ENCODE data around the gene PEAR1. TPM values are rescaled to one million over a fixed set of nuclear protein-coding genes. Genes with fewer than 3 reads are reported as not detected.

PEAR1 gene
- total RNA-seq, 1 donor from 2014 or later, result 50.7 TPM

- no peak for TF ChIP-seq CTCF (IDR thresholded peaks at IDR 0.05; ENCODE audit: unreplicated experiment)
- no peak for DNase-seq (ENCODE audit: low spot score)
- H3K27ac Mint-ChIP-seq (ENCODE audit: unreplicated experiment), result no peak overlapping the region
- H3K4me1 Mint-ChIP-seq (ENCODE audit: unreplicated experiment), result peaks cover 10% of the 10 kb centered on the region
- H3K4me3 Mint-ChIP-seq (ENCODE audit: unreplicated experiment), result peak overlapping the region; percentile 48
- H3K27me3 Mint-ChIP-seq (ENCODE audit: unreplicated experiment), result peaks cover 10% of the 10 kb centered on the region
- H3K36me3 Mint-ChIP-seq (ENCODE audit: low read depth, unreplicated experiment), result peaks cover 60% of the 10 kb centered on the region
- H3K9me3 Mint-ChIP-seq (ENCODE audit: unreplicated experiment), result no peaks in the 10 kb centered on the region
Measured at GRCh38 chr1:156913809-156914387, 20.4 kb downstream of the PEAR1 start.

- H3K4me1 Mint-ChIP-seq (ENCODE audit: unreplicated experiment), result peaks cover 10% of the 10 kb centered on the region
- TF ChIP-seq CTCF (IDR thresholded peaks at IDR 0.05; ENCODE audit: unreplicated experiment), result no peak
- peaks cover 56% of the 10 kb centered on the region for H3K36me3 Mint-ChIP-seq (ENCODE audit: low read depth, unreplicated experiment)
- no peak for DNase-seq (ENCODE audit: low spot score)
- no peaks in the 10 kb centered on the region for H3K9me3 Mint-ChIP-seq (ENCODE audit: unreplicated experiment)
- peaks cover 10% of the 10 kb centered on the region for H3K27me3 Mint-ChIP-seq (ENCODE audit: unreplicated experiment)
- H3K27ac Mint-ChIP-seq (ENCODE audit: unreplicated experiment), result no peak overlapping the region
- H3K4me3 Mint-ChIP-seq (ENCODE audit: unreplicated experiment), result peak overlapping the region; percentile 79
Measured at GRCh38 chr1:156914440-156914856, 20.9 kb downstream of the PEAR1 start.

GRCh38 chr1:156920233-156921052, 26.9 kb downstream of the PEAR1 start, which contains the start of gene LRRC71:
TSS of gene LRRC71 (plus strand) at chr1:156920632. CDS start at chr1:156920804, 172 bp downstream.
- Mint-ChIP-seq H3K27me3 (ENCODE audit: unreplicated experiment) (peaks cover 27% of the 10 kb centered on the region), H3K36me3 (ENCODE audit: low read depth, unreplicated experiment) (peaks cover 30% of the 10 kb centered on the region), H3K9me3 (ENCODE audit: unreplicated experiment) (no peaks in the 10 kb centered on the region), H3K4me3 (ENCODE audit: unreplicated experiment) (peak within 1 kb of the TSS; percentile 62), H3K4me1 (ENCODE audit: unreplicated experiment) (peaks cover 13% of the 10 kb centered on the region), H3K27ac (ENCODE audit: unreplicated experiment) (no peak within 1 kb of the TSS)
- TF ChIP-seq CTCF (IDR thresholded peaks at IDR 0.05; ENCODE audit: unreplicated experiment), result peak; percentile 98
- peak; percentile 98 for DNase-seq (ENCODE audit: low spot score)

- TF ChIP-seq CTCF (IDR thresholded peaks at IDR 0.05; ENCODE audit: unreplicated experiment), result no peak
- H3K9me3 Mint-ChIP-seq (ENCODE audit: unreplicated experiment), result no peaks in the 10 kb centered on the region
- peaks cover 13% of the 10 kb centered on the region for H3K4me1 Mint-ChIP-seq (ENCODE audit: unreplicated experiment)
- H3K27ac Mint-ChIP-seq (ENCODE audit: unreplicated experiment), result no peak overlapping the region
- H3K4me3 Mint-ChIP-seq (ENCODE audit: unreplicated experiment), result peak overlapping the region; percentile 6
- no peak for DNase-seq (ENCODE audit: low spot score)
- H3K36me3 Mint-ChIP-seq (ENCODE audit: low read depth, unreplicated experiment), result peaks cover 23% of the 10 kb centered on the region
- H3K27me3 Mint-ChIP-seq (ENCODE audit: unreplicated experiment), result peaks cover 29% of the 10 kb centered on the region
Measured at GRCh38 chr1:156921053-156921529, 27.6 kb downstream of the PEAR1 start.

All from endothelial cell (in vitro differentiated cells).